AG10803 (cell line): ENCODE data around the gene TBC1D24.

Source experiments
- DNase-seq: peaks from one replicate; pipeline ENCODE4 v3.0.0; 2010; ENCODE audit warnings: low read depth
- H3K4me3 ChIP-seq: 2 replicates; pipeline ENCODE4 v1.5.1; 2011; ENCODE audit warnings: mild to moderate bottlenecking, low read length, control low read depth
- CTCF ChIP-seq: conservative IDR thresholded peaks from 2 replicates; pipeline ENCODE4 v1.5.1; 2011; ENCODE audit warnings: mild to moderate bottlenecking, low read length, control low read depth, inconsistent platforms

The TBC1D24 gene

GRCh38 chr16:2520097-2520783 is 45.3 kb downstream of the TBC1D24 start, which contains the start of gene AMDHD2:
Gene AMDHD2 (plus strand): TSS chr16:2520371. CDS start chr16:2520459, 88 bp downstream.
- no peak for TF ChIP-seq CTCF
- DNase-seq, result peak; percentile 89
- peak within 1 kb of the TSS; percentile 67 for H3K4me3 ChIP-seq

- TF ChIP-seq CTCF, result peak; percentile 2; the same call in 1 of the 2 replicates
- peak overlapping the region; percentile 67 for H3K4me3 ChIP-seq
- DNase-seq, result no peak
Measured at GRCh38 chr16:2520784-2521531, 46.0 kb downstream of the TBC1D24 start.

- no peak for DNase-seq
- no peak for TF ChIP-seq CTCF
- H3K4me3 ChIP-seq, result no peak overlapping the region
Measured at GRCh38 chr16:2523801-2524231, 48.9 kb downstream of the TBC1D24 start.

GRCh38 chr16:2524339-2524938 is 49.5 kb downstream of the TBC1D24 start:
- H3K4me3 ChIP-seq, result no peak overlapping the region
- DNase-seq, result no peak
- TF ChIP-seq CTCF, result no peak

GRCh38 chr16:2526135-2526534 is 51.2 kb downstream of the TBC1D24 start:
- no peak overlapping the region for H3K4me3 ChIP-seq
- no peak for DNase-seq
- TF ChIP-seq CTCF, result no peak

GRCh38 chr16:2527071-2527783 is 52.3 kb downstream of the TBC1D24 start:
- no peak for DNase-seq
- TF ChIP-seq CTCF, result no peak
- no peak overlapping the region for H3K4me3 ChIP-seq
